ENCODE measurements around the gene LETM1. TPM values are rescaled to one million over a fixed set of nuclear protein-coding genes. Genes with fewer than 3 reads are reported as not detected.

LETM1 gene
- total and polyA plus RNA-seq, 2 experiments from 2014 or later, result 29.4 to 46.0 TPM

GRCh38 chr4:1868293-1868692, 12.3 kb upstream of the LETM1 start:
- H3K4me2 ChIP-seq, result peak overlapping the region; percentile 33
- peak; percentile 72 for DNase-seq (ENCODE audit: low spot score)
- H3K27me3 ChIP-seq, result no peaks in the 10 kb centered on the region
- peaks cover 3% of the 10 kb centered on the region for H4K20me1 ChIP-seq (ENCODE audit: insufficient read depth, poor library complexity, severe bottlenecking)
- H2AFZ ChIP-seq, result no peak overlapping the region
- TF ChIP-seq CTCF (IDR thresholded peaks at IDR 0.05; ENCODE audit: poor library complexity) (no peak), EZH2phosphoT487 (IDR thresholded peaks at IDR 0.05; ENCODE audit: low read depth, severe bottlenecking, unreplicated experiment) (no peak), EZH2 (IDR thresholded peaks at IDR 0.05; ENCODE audit: borderline replicate concordance) (no peak)
- WGBS (ENCODE audit: low lambda C conversion rate, missing lambda C conversion rate), result 45% methylated on average over 5 of the region's 5 CpGs
- H3K4me1 ChIP-seq (ENCODE audit: insufficient read depth), result peaks cover 38% of the 10 kb centered on the region
- H3K27ac ChIP-seq, result peak overlapping the region; percentile 99
- H3K9me2 ChIP-seq (replicated peaks; ENCODE audit: insufficient read depth), result no peaks in the 10 kb centered on the region
- no peaks in the 10 kb centered on the region for H3K36me3 ChIP-seq (replicated peaks; ENCODE audit: insufficient read depth, low read depth)
- no peaks in the 10 kb centered on the region for H3K9me3 ChIP-seq (ENCODE audit: low read depth)
- H3K4me3 ChIP-seq, result no peak overlapping the region
- peaks cover 14% of the 10 kb centered on the region for H3K79me2 ChIP-seq

GRCh38 chr4:1866189-1866661, 10.3 kb upstream of the LETM1 start:
- H4K20me1 ChIP-seq (ENCODE audit: insufficient read depth, poor library complexity, severe bottlenecking), result no peaks in the 10 kb centered on the region
- no peaks in the 10 kb centered on the region for H3K9me2 ChIP-seq (replicated peaks; ENCODE audit: insufficient read depth)
- no peaks in the 10 kb centered on the region for H3K9me3 ChIP-seq (ENCODE audit: low read depth)
- no peaks in the 10 kb centered on the region for H3K36me3 ChIP-seq (replicated peaks; ENCODE audit: insufficient read depth, low read depth)
- peaks cover 43% of the 10 kb centered on the region for H3K4me1 ChIP-seq (ENCODE audit: insufficient read depth)
- H3K27me3 ChIP-seq, result no peaks in the 10 kb centered on the region
- no peaks in the 10 kb centered on the region for H3K79me2 ChIP-seq
- DNase-seq (ENCODE audit: low spot score), result peak; percentile 7
- 85% methylated on average over 7 of the region's 7 CpGs for WGBS (ENCODE audit: low lambda C conversion rate, missing lambda C conversion rate)
- no peak overlapping the region for H2AFZ ChIP-seq
- no peak overlapping the region for H3K27ac ChIP-seq
- no peak for TF ChIP-seq CTCF (IDR thresholded peaks at IDR 0.05; ENCODE audit: poor library complexity)
- no peak for TF ChIP-seq EZH2phosphoT487 (IDR thresholded peaks at IDR 0.05; ENCODE audit: low read depth, severe bottlenecking, unreplicated experiment)
- no peak for TF ChIP-seq EZH2 (IDR thresholded peaks at IDR 0.05; ENCODE audit: borderline replicate concordance)
- no peak overlapping the region for H3K4me3 ChIP-seq
- H3K4me2 ChIP-seq, result no peak overlapping the region

GRCh38 chr4:1864076-1865008, 8.4 kb upstream of the LETM1 start:
- DNase-seq (ENCODE audit: low spot score), result peak; percentile 34
- H3K4me2 ChIP-seq, result no peak overlapping the region
- H3K4me1 ChIP-seq (ENCODE audit: insufficient read depth), result peaks cover 34% of the 10 kb centered on the region
- H3K36me3 ChIP-seq (replicated peaks; ENCODE audit: insufficient read depth, low read depth), result no peaks in the 10 kb centered on the region
- no peak overlapping the region for H3K4me3 ChIP-seq
- no peaks in the 10 kb centered on the region for H3K9me3 ChIP-seq (ENCODE audit: low read depth)
- WGBS (ENCODE audit: low lambda C conversion rate, missing lambda C conversion rate), result 78% methylated on average over 17 of the region's 17 CpGs
- no peaks in the 10 kb centered on the region for H3K27me3 ChIP-seq
- H2AFZ ChIP-seq, result no peak overlapping the region
- H3K79me2 ChIP-seq, result no peaks in the 10 kb centered on the region
- H3K27ac ChIP-seq, result peak overlapping the region; percentile 78
- TF ChIP-seq CTCF (IDR thresholded peaks at IDR 0.05; ENCODE audit: poor library complexity) (no peak), EZH2 (IDR thresholded peaks at IDR 0.05; ENCODE audit: borderline replicate concordance) (no peak), EZH2phosphoT487 (IDR thresholded peaks at IDR 0.05; ENCODE audit: low read depth, severe bottlenecking, unreplicated experiment) (no peak)
- H4K20me1 ChIP-seq (ENCODE audit: insufficient read depth, poor library complexity, severe bottlenecking), result no peaks in the 10 kb centered on the region
- no peaks in the 10 kb centered on the region for H3K9me2 ChIP-seq (replicated peaks; ENCODE audit: insufficient read depth)
